ENCODE results near the gene ATL3. TPM values are rescaled to one million over a fixed set of nuclear protein-coding genes. Genes with fewer than 3 reads are reported as not detected.

ATL3 gene
- total and polyA plus RNA-seq, 2 donors (not counting 1 experiment from before 2014, with no cell fraction given) = 8.9 to 33.8 TPM

DNA sequence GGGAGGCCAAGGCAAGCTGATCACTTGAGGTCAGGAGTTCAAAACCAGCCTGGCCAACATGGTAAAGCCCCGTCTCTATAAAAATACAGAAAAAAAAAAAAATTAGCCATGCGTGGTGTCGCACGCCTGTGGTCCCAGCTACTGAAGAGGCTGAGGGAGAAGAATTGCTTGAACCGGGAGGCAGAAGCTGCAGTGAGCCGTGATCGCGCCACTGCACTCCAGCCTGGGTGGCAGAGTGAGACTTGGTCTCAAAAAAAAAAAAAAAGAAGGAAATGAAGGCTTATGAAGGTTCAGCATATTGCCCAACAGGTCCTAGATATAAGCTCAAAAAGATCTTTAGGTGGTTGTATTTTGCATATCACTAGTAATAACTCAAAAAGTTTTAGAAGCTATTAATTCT lies 10.2 kb downstream of the ATL3 start:
- Histone ChIP-seq H3K27ac (ENCODE audit: low read length in 2 of 2) (no peak overlapping the region), H3K9ac (ENCODE audit: low read length) (no peak overlapping the region), H3K79me2 (ENCODE audit: control insufficient read depth, insufficient read depth, low read length) (peaks cover 75% of the 10 kb centered on the region), H4K20me1 (ENCODE audit: control insufficient read depth, insufficient read depth, low read length, poor library complexity, severe bottlenecking) (peaks cover 64% of the 10 kb centered on the region), H3K4me2 (replicated peaks; ENCODE audit: low read depth, low read length, poor library complexity, severe bottlenecking) (no peak overlapping the region), H3K27me3 (replicated peaks in 1 of 4; ENCODE audit: control extremely low read depth in 1 of 4, control insufficient read depth in 3 of 4, insufficient read depth in 4 of 4, low read length in 3 of 4) (no peaks in the 10 kb centered on the region), H3K4me1 (ENCODE audit: control insufficient read depth in 2 of 2, insufficient read depth in 2 of 2, low read length in 2 of 2) (peaks cover 0 to 9% of the 10 kb centered on the region in 2 donors), H3K4me3 (ENCODE audit: control extremely low read depth in 1 of 5, extremely low read depth in 1 of 5, insufficient read depth in 1 of 5, low read depth in 2 of 5, low read length in 4 of 5) (no peak overlapping the region), H3K36me3 (replicated peaks in 1 of 2; ENCODE audit: control extremely low read depth in 1 of 2, control insufficient read depth in 1 of 2, extremely low read depth in 1 of 2, insufficient read depth in 2 of 2, low read length in 1 of 2) (peaks cover 4 to 16% of the 10 kb centered on the region in 2 experiments), H2AFZ (ENCODE audit: insufficient read depth, low read depth, low read length, poor library complexity, severe bottlenecking) (no peak overlapping the region), H3K9me3 (ENCODE audit: control extremely low read depth in 1 of 3, control insufficient read depth in 2 of 3, insufficient read depth in 1 of 3, low read length in 2 of 3) (no peaks in the 10 kb centered on the region)
- DNase-seq = no peak
- intact Hi-C loops (cut with micrococcal nuclease) = no loop called here
- no CpG with 5 or more reads among the region's 8 CpGs for WGBS (ENCODE audit: insufficient coverage)
- TF ChIP-seq EZH2 (IDR thresholded peaks at IDR 0.05; ENCODE audit: borderline replicate concordance, insufficient read depth, low read depth, low read length, poor library complexity, severe bottlenecking) = no peak
- TF ChIP-seq, protein P1, sequence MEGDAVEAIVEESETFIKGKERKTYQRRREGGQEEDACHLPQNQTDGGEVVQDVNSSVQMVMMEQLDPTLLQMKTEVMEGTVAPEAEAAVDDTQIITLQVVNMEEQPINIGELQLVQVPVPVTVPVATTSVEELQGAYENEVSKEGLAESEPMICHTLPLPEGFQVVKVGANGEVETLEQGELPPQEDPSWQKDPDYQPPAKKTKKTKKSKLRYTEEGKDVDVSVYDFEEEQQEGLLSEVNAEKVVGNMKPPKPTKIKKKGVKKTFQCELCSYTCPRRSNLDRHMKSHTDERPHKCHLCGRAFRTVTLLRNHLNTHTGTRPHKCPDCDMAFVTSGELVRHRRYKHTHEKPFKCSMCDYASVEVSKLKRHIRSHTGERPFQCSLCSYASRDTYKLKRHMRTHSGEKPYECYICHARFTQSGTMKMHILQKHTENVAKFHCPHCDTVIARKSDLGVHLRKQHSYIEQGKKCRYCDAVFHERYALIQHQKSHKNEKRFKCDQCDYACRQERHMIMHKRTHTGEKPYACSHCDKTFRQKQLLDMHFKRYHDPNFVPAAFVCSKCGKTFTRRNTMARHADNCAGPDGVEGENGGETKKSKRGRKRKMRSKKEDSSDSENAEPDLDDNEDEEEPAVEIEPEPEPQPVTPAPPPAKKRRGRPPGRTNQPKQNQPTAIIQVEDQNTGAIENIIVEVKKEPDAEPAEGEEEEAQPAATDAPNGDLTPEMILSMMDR (IDR thresholded peaks at IDR 0.05) = no peak
- Mint-ChIP-seq H3K27me3 (no peaks in the 10 kb centered on the region), H3K27ac (no peak overlapping the region), H3K9me3 (ENCODE audit: insufficient read depth) (no peaks in the 10 kb centered on the region), H3K4me1 (peaks cover 28% of the 10 kb centered on the region), H3K4me3 (no peak overlapping the region)
- ATAC-seq (ENCODE audit: low read depth) = no peak
- ChIA-PET CTCF (interaction anchor here (0.7 to 2.0 kb wide), 7 partner anchors 9 to 181 kb away, joined by 3 to 6 read pairs (median 3); partner anchors contain the start of gene ZFTA), POLR2A (no interaction called here)

DNA sequence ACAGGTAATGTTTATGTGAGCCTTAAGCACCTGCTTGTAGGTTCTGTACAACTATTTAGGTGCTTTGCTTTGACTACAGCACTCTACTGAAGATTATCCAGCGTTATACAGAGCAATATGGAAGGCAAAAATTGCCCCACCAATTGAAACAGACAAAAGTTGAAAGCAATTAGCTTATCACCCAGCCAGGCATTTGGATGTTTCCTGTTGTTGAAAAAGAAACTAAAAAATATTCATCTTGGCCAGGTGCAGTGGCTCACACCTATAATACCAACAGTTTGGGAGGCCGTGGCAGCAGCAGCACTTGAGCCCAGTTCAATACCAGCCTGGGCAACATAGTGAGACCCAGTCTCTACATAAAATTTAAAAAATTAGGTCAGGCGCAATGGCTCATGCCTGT lies 18.5 kb downstream of the ATL3 start:
- DNase-seq = no peak

More for the DNA sequence above, 18.5 kb downstream of the ATL3 start:
- 88% methylated on average over 2 of the region's 3 CpGs for WGBS (ENCODE audit: insufficient coverage)
- peaks cover 9% of the 10 kb centered on the region for H3K79me2 ChIP-seq (ENCODE audit: control insufficient read depth, insufficient read depth, low read length)
- Mint-ChIP-seq H3K27ac (no peak overlapping the region), H3K4me1 (peaks cover 2% of the 10 kb centered on the region), H3K9me3 (ENCODE audit: insufficient read depth) (no peaks in the 10 kb centered on the region), H3K27me3 (no peaks in the 10 kb centered on the region), H3K4me3 (no peak overlapping the region)
- H3K27me3 ChIP-seq (replicated peaks in 1 of 4; ENCODE audit: control extremely low read depth in 1 of 4, control insufficient read depth in 3 of 4, insufficient read depth in 4 of 4, low read length in 3 of 4) = no peaks in the 10 kb centered on the region
- no peaks in the 10 kb centered on the region for H3K4me1 ChIP-seq (ENCODE audit: control insufficient read depth in 2 of 2, insufficient read depth in 2 of 2, low read length in 2 of 2)
- H2AFZ ChIP-seq (ENCODE audit: insufficient read depth, low read depth, low read length, poor library complexity, severe bottlenecking) = no peak overlapping the region
- no peak for TF ChIP-seq EZH2 (IDR thresholded peaks at IDR 0.05; ENCODE audit: borderline replicate concordance, insufficient read depth, low read depth, low read length, poor library complexity, severe bottlenecking)
- TF ChIP-seq, protein P1 (IDR thresholded peaks at IDR 0.05) = no peak
- ChIA-PET POLR2A (no interaction called here), CTCF (interaction anchor here (1.5 kb wide), 1 partner anchor 86 kb away, joined by 4 read pairs; no protein-coding TSS in a partner anchor)
- H3K9me3 ChIP-seq (ENCODE audit: control extremely low read depth in 1 of 3, control insufficient read depth in 2 of 3, insufficient read depth in 1 of 3, low read length in 2 of 3) = no peaks in the 10 kb centered on the region
- H3K36me3 ChIP-seq (replicated peaks in 1 of 2; ENCODE audit: control extremely low read depth in 1 of 2, control insufficient read depth in 1 of 2, extremely low read depth in 1 of 2, insufficient read depth in 2 of 2, low read length in 1 of 2) = peaks cover 5 to 46% of the 10 kb centered on the region in 2 experiments
- H3K4me2 ChIP-seq (replicated peaks; ENCODE audit: low read depth, low read length, poor library complexity, severe bottlenecking) = no peak overlapping the region
- H3K9ac ChIP-seq (ENCODE audit: low read length) = no peak overlapping the region
- ATAC-seq (ENCODE audit: low read depth) = no peak
- intact Hi-C loops (cut with micrococcal nuclease) = no loop called here
- no peak overlapping the region for H3K27ac ChIP-seq (ENCODE audit: low read length in 2 of 2)
- H4K20me1 ChIP-seq (ENCODE audit: control insufficient read depth, insufficient read depth, low read length, poor library complexity, severe bottlenecking) = no peaks in the 10 kb centered on the region
- no peak overlapping the region for H3K4me3 ChIP-seq (ENCODE audit: control extremely low read depth in 1 of 5, extremely low read depth in 1 of 5, insufficient read depth in 1 of 5, low read depth in 2 of 5, low read length in 4 of 5)
